Measurements from ENCODE around the gene DUSP10.

DUSP10 gene

DNA sequence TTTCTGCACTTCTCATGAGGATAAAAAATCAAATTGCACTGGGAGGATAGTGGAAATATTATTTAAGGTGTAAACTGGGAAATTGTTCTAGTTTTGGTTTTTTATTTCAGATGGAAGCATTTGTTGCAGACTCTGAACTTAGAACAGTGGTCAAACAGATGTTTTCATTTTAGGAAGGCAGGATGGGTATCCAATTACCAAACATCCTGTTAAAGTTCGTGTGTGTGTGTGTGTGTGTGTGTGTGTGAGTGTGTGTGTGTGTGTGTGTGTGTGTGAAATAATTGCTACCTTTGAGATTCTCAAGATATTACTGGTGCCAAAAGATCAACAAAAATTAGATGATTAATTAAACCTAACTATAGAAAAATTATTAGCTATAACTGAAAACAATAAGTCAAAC lies 24.3 kb upstream of the DUSP10 start:
- DNase-seq (ENCODE audit: insufficient read length, low spot score) (no peak), FAIRE-seq (peak; percentile 8)

DNA sequence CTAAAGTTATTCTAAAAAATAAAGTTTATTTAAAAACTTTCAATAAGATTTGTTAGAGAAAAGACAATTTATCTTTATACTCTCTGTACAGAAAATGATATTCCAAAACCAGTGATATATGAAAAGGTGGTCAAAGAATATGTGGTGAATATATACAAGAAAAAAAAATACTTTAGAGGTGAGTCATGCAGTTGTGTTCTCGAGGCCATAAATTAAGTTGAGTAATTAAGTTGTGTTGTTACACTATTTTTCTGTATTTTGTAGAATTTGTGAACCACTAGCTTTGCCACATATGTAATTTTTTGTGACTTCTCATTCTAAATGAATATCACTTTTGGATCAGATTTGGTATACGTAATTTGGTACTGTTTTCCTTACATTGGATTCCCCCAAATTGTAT lies 23.6 kb upstream of the DUSP10 start:
- no peak for DNase-seq (ENCODE audit: insufficient read length, low spot score)
- FAIRE-seq: no peak

GRCh38 chr1:221762121-221762520 lies 20.2 kb upstream of the DUSP10 start:
- no peak for DNase-seq (ENCODE audit: insufficient read length, low spot score)

GRCh38 chr1:221761354-221762002 lies 19.6 kb upstream of the DUSP10 start:
- FAIRE-seq: peak; percentile 99
- DNase-seq (ENCODE audit: insufficient read length, low spot score): no peak

More at GRCh38 chr1:221762121-221762520, 20.2 kb upstream of the DUSP10 start:
- no peak for FAIRE-seq

- DNase-seq (ENCODE audit: insufficient read length, low spot score) (no peak), FAIRE-seq (no peak)
These were observed 19.0 kb upstream of the DUSP10 start for GRCh38 chr1:221760911-221761310.

DNA sequence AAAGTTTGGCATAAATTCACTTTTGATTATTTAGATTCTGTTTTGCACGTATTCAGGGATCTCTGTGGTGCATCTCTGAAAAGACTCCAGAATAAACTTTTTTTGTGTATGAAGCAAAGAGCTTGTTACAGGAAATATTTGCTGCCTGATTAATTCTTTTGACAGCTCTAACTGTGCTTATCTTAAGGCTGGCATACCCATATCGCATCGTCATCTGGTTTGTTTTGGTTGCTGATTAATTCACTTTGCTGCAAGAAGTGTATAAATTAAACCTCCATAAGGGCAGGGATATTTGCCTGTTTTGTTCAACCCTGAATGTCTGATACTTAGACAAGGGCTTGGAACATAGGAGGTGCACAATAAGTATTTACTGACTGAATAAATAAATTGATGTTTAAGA lies 17.5 kb upstream of the DUSP10 start:
- DNase-seq (ENCODE audit: insufficient read length, low spot score) (no peak), FAIRE-seq (no peak)

- no peak for DNase-seq (ENCODE audit: insufficient read length, low spot score)
- FAIRE-seq: peak; percentile 62
These were observed 16.6 kb upstream of the DUSP10 start for GRCh38 chr1:221758455-221758854.

DNA sequence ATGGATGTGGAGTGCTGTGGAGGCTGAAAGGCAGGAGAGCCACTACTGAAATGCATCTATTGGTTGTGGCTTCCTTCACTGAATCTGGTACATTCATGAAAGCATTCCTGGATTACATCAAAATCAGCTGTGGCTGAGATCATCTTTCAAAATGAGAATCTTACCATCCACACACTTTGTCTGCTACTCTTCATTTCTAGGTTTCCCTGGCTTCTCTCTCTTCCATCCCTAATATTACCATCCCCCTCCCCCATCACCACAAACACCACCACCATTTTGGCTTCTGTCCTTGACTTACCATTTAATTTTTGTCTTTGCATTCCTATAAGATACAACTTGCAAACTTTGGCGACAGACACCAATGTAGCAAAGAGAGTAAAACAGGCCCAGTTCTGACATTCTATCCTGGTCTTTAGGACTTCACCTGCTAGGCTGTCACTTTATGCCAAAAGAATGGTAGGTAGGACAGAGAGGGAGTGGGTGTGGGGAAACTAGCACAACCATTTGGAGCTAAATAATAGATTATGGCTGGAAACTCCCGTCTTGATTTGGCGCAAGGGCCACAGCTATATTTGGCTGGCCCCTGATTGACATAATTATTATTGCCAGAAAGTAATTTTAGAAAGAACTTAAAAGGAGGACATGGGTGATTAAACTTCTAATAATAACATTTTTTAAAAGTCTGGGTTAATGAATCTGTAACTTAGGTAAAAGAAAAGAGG lies 15.1 kb upstream of the DUSP10 start:
- FAIRE-seq: peak; percentile 86
- DNase-seq (ENCODE audit: insufficient read length, low spot score): no peak

- FAIRE-seq (no peak), DNase-seq (ENCODE audit: insufficient read length, low spot score) (no peak)
These were observed 11.9 kb upstream of the DUSP10 start for GRCh38 chr1:221753828-221754188.

DNA sequence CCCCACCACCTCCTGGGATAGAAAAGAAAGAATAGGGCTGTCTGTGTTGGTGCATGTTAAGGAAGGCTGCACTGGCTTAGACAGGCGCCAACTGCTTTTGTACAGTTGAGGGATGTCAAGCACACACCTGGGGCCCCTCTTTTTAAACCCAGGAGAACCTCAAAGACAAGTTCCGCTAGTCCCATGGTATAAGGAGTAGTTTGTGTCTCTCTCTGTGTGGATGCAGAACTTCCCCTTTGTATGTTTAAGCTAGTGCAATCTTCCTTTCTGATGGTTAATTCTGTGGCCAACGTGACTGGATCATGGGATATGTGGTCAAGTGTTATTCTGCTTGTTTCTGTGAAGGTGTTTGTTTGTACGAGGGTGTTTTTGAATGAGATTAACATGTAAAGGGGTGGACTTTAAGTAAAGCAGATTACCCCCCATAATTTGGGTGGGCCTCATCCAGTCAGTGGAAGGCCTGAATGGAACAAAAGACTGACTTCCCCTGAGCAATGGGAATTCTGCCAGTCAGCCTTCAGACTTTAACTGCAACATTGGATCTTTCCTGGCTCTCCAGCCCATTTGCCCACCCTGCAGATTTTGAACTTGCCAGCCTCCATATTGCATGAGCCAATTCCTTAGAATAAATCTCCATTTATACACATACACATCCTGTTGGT lies 9.5 kb upstream of the DUSP10 start:
- no peak for DNase-seq (ENCODE audit: insufficient read length, low spot score)
- peak; percentile 53 for FAIRE-seq

GRCh38 chr1:221748981-221749380 lies 7.1 kb upstream of the DUSP10 start:
- DNase-seq (ENCODE audit: insufficient read length, low spot score): no peak
- no peak for FAIRE-seq

DNA sequence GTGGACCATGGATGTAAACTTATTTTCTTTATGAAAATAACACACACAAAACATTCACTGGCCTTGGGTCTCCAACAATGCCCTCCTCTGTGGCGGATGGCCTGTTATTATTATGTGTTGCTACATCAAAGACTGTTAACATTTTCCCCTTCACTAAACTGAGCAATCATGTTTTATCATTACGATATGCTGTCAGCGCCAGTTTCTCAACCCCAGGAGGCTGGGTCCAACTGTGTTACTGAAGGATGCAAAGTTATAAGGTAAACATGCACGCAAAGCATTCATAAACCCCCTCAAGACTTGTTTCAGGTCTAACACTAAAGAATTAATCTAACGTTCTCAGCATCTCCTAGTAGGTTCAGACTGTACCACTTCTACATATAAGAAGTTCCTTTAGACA lies 6.0 kb upstream of the DUSP10 start:
- no peak for DNase-seq (ENCODE audit: insufficient read length, low spot score)
- no peak for FAIRE-seq

- peak; percentile 90 for FAIRE-seq
- DNase-seq (ENCODE audit: insufficient read length, low spot score): peak; percentile 25
These were observed 1.7 kb upstream of the DUSP10 start for GRCh38 chr1:221743416-221744208.

DNA sequence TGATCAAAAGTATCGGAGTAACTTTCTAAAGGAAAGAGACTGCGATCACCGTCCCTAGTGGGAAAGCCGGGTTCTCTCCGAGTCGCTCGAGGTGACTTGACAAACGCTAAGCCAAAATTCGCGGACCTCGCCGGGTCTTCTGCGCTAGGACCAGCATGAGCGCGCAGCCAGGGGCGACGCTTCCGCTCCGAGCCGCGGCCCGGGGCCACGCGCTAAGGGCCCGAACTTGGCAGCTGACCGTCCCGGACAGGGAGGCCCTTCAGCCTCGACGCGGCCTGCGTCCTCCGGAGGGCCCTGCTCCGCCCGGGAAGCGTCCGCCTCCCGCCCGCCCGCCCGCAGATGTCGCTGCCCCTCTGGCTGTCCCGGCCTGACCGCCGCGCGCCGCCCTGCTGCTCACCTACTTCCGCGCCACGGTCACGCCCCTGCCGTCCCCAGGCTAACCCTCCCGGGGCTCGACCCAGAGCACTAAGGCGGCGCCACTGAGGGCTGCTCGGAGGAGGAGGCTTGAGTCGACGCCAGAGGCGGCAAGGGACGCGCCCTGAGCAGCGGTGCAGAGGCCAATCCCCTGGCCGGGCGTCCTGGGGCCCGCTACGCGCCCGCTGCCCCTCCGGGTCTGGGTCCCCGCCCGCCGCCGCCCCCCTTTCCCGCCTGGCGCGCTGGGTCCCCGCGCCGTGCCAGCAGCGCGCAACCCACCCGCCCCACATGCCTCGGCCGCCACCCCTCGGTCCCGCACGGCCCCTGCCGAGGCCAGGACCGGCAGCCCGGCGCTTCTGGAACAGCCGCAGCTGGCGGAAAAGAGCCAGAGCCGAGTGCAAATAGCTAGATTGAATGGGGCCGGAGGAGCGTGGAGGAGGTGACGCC lies 896 bp upstream of the DUSP10 start:
- DNase-seq (ENCODE audit: insufficient read length, low spot score): peak; percentile 44
- peak; percentile 53 for FAIRE-seq

- DNase-seq (ENCODE audit: insufficient read length, low spot score) (no peak), FAIRE-seq (peak; percentile 66)
These were observed 741 bp downstream of the DUSP10 start for GRCh38 chr1:221740993-221741702.

DNA sequence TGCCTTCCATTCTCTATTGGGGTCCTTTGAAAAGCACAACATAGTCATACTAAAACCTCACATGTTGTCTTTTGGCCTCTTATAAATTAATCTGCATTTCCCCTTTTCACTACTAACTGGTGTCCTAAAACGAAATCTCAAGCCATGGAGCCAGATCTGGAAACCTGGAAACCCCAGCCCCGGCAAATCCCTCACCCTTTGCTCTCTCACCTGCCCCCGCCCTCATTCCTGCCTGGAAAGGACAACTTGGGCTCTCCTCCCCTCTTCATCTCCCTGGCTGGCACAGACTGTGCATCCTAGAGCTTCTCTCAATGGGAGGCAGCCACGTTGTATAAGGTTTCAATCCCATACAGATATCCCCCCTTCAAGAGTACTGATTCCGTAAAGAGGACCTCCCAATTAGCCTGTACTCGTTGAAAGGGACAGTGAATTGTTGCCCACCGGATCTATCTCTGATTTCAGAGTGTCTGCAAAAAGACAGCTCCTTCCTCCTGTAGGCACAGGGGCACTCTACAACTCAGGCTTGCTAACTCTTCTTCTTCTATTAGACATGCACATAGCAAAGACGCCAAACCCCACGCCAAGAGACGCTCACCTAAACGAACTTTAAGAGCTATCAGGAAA lies 1.4 kb downstream of the DUSP10 start:
- FAIRE-seq (no peak), DNase-seq (ENCODE audit: insufficient read length, low spot score) (no peak)

GRCh38 chr1:221739677-221740025 lies 2.2 kb downstream of the DUSP10 start:
- FAIRE-seq (no peak), DNase-seq (ENCODE audit: insufficient read length, low spot score) (no peak)

GRCh38 chr1:221739018-221739676 lies 2.7 kb downstream of the DUSP10 start:
- DNase-seq (ENCODE audit: insufficient read length, low spot score): no peak
- no peak for FAIRE-seq

DNA sequence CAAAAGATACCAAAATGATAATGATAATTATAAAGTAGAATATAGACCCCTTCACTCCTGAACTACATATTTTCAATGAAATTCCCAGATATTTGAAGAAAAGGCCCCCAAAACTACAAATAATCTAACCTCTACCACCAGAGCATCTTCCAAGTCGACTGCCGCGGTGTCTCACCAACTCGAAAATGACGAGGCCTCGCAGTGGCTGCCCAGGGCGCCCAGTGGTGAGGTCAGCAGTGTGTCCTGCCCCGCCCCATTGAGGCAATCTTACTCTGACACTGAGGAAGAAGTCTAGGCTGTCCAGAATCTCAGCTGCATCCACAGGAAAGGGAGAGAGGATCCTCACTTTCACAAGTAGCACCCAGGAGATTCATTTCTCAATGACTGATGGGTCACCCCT lies 5.2 kb downstream of the DUSP10 start:
- DNase-seq (ENCODE audit: insufficient read length, low spot score): no peak
- no peak for FAIRE-seq
